Body of pancreas (tissue), 4 donors: ENCODE data around the gene CDH11.

ENCODE experiments used
- POLR2A ChIP-seq, 3 donors: fragments of 450-650 bp; IDR thresholded peaks; one replicate each; pipeline ENCODE4 v1.6.1; 2016; ENCODE audit warnings: antibody characterized with exemption in 3 of 3, mild to moderate bottlenecking in 2 of 3
- TF ChIP-seq, protein P1 (sequence below), 7 experiments: fragments of 450-650 bp in 4 of 7; fragments of 200-600 bp in 3 of 7; sonication (generic) in 3 of 7; IDR thresholded peaks; one replicate each; pipeline ENCODE4 v1.5.1; 2016 to 2019; ENCODE audit warnings: antibody characterized with exemption in 7 of 7

DNA sequence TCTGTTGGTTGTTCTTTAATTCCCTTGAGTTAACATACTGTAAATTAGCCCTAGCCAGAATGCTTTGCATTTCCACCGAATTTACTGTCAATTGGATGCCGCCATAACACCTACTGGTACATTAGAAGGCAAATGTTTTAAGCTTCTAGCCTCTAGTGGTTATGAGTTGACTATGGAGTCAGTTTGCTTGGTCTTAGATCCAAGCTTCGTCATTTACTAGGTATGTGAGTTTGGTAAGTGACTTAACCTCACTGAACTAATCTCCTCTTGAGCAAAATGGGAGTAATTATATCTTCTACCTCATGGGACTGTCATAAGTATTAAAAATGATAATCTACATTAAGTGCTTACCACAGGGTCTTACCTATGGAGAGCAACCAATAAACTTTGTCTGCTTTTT is 20.4 kb upstream of the CDH11 start:
- TF ChIP-seq, protein P1, sequence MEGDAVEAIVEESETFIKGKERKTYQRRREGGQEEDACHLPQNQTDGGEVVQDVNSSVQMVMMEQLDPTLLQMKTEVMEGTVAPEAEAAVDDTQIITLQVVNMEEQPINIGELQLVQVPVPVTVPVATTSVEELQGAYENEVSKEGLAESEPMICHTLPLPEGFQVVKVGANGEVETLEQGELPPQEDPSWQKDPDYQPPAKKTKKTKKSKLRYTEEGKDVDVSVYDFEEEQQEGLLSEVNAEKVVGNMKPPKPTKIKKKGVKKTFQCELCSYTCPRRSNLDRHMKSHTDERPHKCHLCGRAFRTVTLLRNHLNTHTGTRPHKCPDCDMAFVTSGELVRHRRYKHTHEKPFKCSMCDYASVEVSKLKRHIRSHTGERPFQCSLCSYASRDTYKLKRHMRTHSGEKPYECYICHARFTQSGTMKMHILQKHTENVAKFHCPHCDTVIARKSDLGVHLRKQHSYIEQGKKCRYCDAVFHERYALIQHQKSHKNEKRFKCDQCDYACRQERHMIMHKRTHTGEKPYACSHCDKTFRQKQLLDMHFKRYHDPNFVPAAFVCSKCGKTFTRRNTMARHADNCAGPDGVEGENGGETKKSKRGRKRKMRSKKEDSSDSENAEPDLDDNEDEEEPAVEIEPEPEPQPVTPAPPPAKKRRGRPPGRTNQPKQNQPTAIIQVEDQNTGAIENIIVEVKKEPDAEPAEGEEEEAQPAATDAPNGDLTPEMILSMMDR (IDR thresholded peaks at IDR 0.05), result no peak
- TF ChIP-seq POLR2A (IDR thresholded peaks at IDR 0.05), result no peak
